GM12878 (cell line): ENCODE measurements around the gene TCF4. TPM values are rescaled to one million over a fixed set of nuclear protein-coding genes. Genes with fewer than 3 reads are reported as not detected.

ENCODE experiments used
- ATAC-seq: fragments of 200-7000 bp; cut with Tn5 transposase; 3 replicates; pipeline ENCODE4 v1.9.1; 2020; ENCODE audit warnings: mild to moderate bottlenecking, moderate library complexity
- BruUV-seq: library from RNA; stranded (reverse); fragments of 400-500 nt; replicated peaks from 2 replicates; lab custom pipeline; 2021; lab: Mats Ljungman, UMichigan
- CTCF ChIA-PET: fragments of 300-600 bp; sonication (Branson Sonifier 250); formaldehyde crosslinking; extraction: SDS; loops from one replicate; lab custom pipeline; 2021; ENCODE audit warnings: inconsistent platforms; lab: Yijun Ruan, JAX
- POLR2A ChIA-PET: fragments of 350-600 bp; formaldehyde crosslinking; extraction: SDS; loops from one replicate; lab custom pipeline; 2021; ENCODE audit warnings: inconsistent platforms; lab: Charles Lee
- RAD21 ChIA-PET: fragments of 300-600 bp; sonication (Branson Sonifier 250); formaldehyde crosslinking; loops from one replicate; lab custom pipeline; 2023; ENCODE audit warnings: antibody characterized with exemption; ENCODE audit not compliant: unreplicated experiment; lab: Charles Lee
- SMC1A ChIA-PET: fragments of 300-600 bp; sonication (Branson Sonifier 250); formaldehyde crosslinking; loops from one replicate; lab custom pipeline; 2023; ENCODE audit not compliant: unreplicated experiment, uncharacterized antibody; lab: Charles Lee
- DNase-seq: peaks from one replicate; pipeline ENCODE4 v3.0.0-alpha.2; 2011; ENCODE audit warnings: low read depth, low spot score
- FAIRE-seq: peaks from 3 replicates; lab custom pipeline; 2011; peaks lifted over from hg19 to GRCh38; lab: Jason Lieb, UNC
- H2AFZ ChIP-seq: 2 replicates; pipeline ENCODE4 v1.6.0; 2011; ENCODE audit warnings: low read depth, low read length, control low read depth; ENCODE audit not compliant: control insufficient read depth
- H3K27ac ChIP-seq: 2 replicates; pipeline ENCODE4 v1.5.1; 2011; ENCODE audit warnings: control low read depth; ENCODE audit not compliant: control insufficient read depth, insufficient read depth
- H3K27me3 ChIP-seq, 2 experiments: replicated peaks in 1 of 2; 2 replicates each; pipeline versions ENCODE4 v1.6.0 to v1.6.1; 2011; ENCODE audit warnings: low read length in 1 of 2; ENCODE audit not compliant: control insufficient read depth in 2 of 2, insufficient read depth in 2 of 2
- H3K36me3 ChIP-seq, 2 experiments: 2 replicates each; pipeline ENCODE4 v1.5.1; 2011; ENCODE audit warnings: low read length in 1 of 2; ENCODE audit not compliant: control insufficient read depth in 2 of 2, insufficient read depth in 2 of 2
- H3K4me1 ChIP-seq: 2 replicates; pipeline ENCODE4 v1.6.1; 2011; ENCODE audit warnings: mild to moderate bottlenecking, low read length, moderate library complexity, mixed read lengths; ENCODE audit not compliant: control insufficient read depth, insufficient read depth
- H3K4me2 ChIP-seq: 2 replicates; pipeline ENCODE4 v1.6.0; 2011; ENCODE audit warnings: control low read depth; ENCODE audit not compliant: control insufficient read depth, insufficient read depth
- H3K4me3 ChIP-seq: fragments of 200-600 bp; sonication (generic); 2 replicates; pipeline ENCODE4 v1.5.1; 2016
- H3K79me2 ChIP-seq: 2 replicates; pipeline ENCODE4 v1.6.0; 2011; ENCODE audit warnings: low read length; ENCODE audit not compliant: control insufficient read depth, insufficient read depth
- H3K9ac ChIP-seq: 2 replicates; pipeline ENCODE4 v1.8.0; 2011; ENCODE audit warnings: low read length, control low read depth, mixed read lengths; ENCODE audit not compliant: control insufficient read depth, insufficient read depth
- H3K9me3 ChIP-seq: replicated peaks from 3 replicates; pipeline ENCODE4 v1.5.1; 2011; ENCODE audit warnings: mild to moderate bottlenecking, low read length; ENCODE audit not compliant: control insufficient read depth, insufficient read depth
- H4K20me1 ChIP-seq: 2 replicates; pipeline ENCODE4 v1.6.0; 2011; ENCODE audit not compliant: control insufficient read depth, insufficient read depth
- GATAD2B ChIP-seq: fragments of 450-650 bp; conservative IDR thresholded peaks from 2 replicates; pipeline ENCODE4 v1.6.1; 2017; ENCODE audit warnings: low read depth, mild to moderate bottlenecking, moderate library complexity
- IRF4 ChIP-seq: IDR thresholded peaks from 2 replicates; pipeline ENCODE4 v1.6.1; 2011; ENCODE audit warnings: low read depth, low read length
- NR2C1 ChIP-seq: fragments of 450-650 bp; IDR thresholded peaks from 2 replicates; pipeline ENCODE4 v1.6.1; 2017; ENCODE audit warnings: antibody characterized with exemption, mild to moderate bottlenecking, moderate library complexity
- STAT1 ChIP-seq: fragments of 450-650 bp; conservative IDR thresholded peaks from 2 replicates; pipeline ENCODE4 v1.6.1; 2014; ENCODE audit warnings: antibody characterized with exemption, mild to moderate bottlenecking
- TCF7 ChIP-seq: IDR thresholded peaks from 2 replicates; pipeline ENCODE4 v1.6.1; 2014; ENCODE audit warnings: antibody characterized with exemption, borderline replicate concordance
- ZNF207 ChIP-seq: fragments of 450-650 bp; IDR thresholded peaks from 2 replicates; pipeline ENCODE4 v1.6.1; 2014; ENCODE audit warnings: antibody characterized with exemption, mild to moderate bottlenecking, borderline replicate concordance
- ZNF274 ChIP-seq: IDR thresholded peaks from one replicate; pipeline ENCODE4 v1.8.0; 2011; ENCODE audit not compliant: insufficient read length, insufficient read depth
- ZNF384 ChIP-seq: IDR thresholded peaks from 2 replicates; pipeline ENCODE4 v1.6.1; 2012; ENCODE audit warnings: low read depth, mild to moderate bottlenecking, low read length, improper control_type of control experiment, borderline replicate concordance
- WGBS: methylation state at CpG from one replicate; pipeline ENCODE4 v1.1.6; 2016; ENCODE audit warnings: low lambda C conversion rate; ENCODE audit not compliant: insufficient replicate concordance, insufficient coverage; ENCODE audit errors: missing lambda C conversion rate; 5-methylcytosine and 5-hydroxymethylcytosine counted together
- in situ Hi-C: fragments of 300-500 bp; cut with MboI; formaldehyde crosslinking; loops from 9 replicates; pipeline ENCODE4 v1.14.3; 2018; ENCODE audit warnings: mixed read lengths
- intact Hi-C: fragments of 100-400 bp; cut with micrococcal nuclease; formaldehyde crosslinking; loops from one replicate; pipeline ENCODE4 v1.14.2; 2022; ENCODE audit not compliant: unreplicated experiment
- polyA plus RNA-seq, 11 experiments: library from polyadenylated mRNA; depleted of rRNA in 4 of 11; unstranded in 6 of 11; stranded (reverse) in 5 of 11; fragments of >200 nt; fragmentation: Nextera tagmentation in 4 of 11; fragmentation: Illumina TruSeq in 1 of 11; extraction: Ambion mirVana in 4 of 11; extraction: Trizol in 1 of 11; gene quantifications; 1 replicate in 1 of 11; 2 replicates in 10 of 11; pipeline versions ENCODE4 v1.2.1 to v1.2.3, GENCODE V29; 2011 to 2016; ENCODE audit warnings: inconsistent platforms in 2 of 11, missing spikeins in 2 of 11, low read depth in 1 of 11
- total RNA-seq, 4 experiments: library from RNA; depleted of rRNA in 3 of 4; stranded (reverse); fragments of >200 nt in 3 of 4; fragmentation: Illumina TruSeq in 1 of 4; extraction: Trizol in 1 of 4; gene quantifications; 2 replicates each; pipeline versions ENCODE4 v1.2.1 to v1.2.3, GENCODE V29; 2013 to 2021
- TF ChIP-seq, protein P1 (sequence below): fragments of 150-350 bp; IDR thresholded peaks from 2 replicates; pipeline ENCODE4 v1.6.1; 2016; ENCODE audit warnings: low read depth, low read length
- TF ChIP-seq, protein P2 (sequence below): IDR thresholded peaks from 2 replicates; pipeline ENCODE4 v1.6.1; 2012; ENCODE audit warnings: mild to moderate bottlenecking, low read depth, low read length
- TF ChIP-seq, protein P3 (sequence below): fragments of 450-650 bp; formaldehyde crosslinking; IDR thresholded peaks from 2 replicates; pipeline ENCODE4 v1.4.0; 2020; ENCODE audit warnings: mild to moderate bottlenecking, moderate library complexity

The TCF4 gene
- total and polyA plus RNA-seq, 10 of the 15 experiments (the other 5 are each of a cell fraction or from before 2014, with no cell fraction given), result 15.2 to 94.0 (median 31.5) TPM

DNA sequence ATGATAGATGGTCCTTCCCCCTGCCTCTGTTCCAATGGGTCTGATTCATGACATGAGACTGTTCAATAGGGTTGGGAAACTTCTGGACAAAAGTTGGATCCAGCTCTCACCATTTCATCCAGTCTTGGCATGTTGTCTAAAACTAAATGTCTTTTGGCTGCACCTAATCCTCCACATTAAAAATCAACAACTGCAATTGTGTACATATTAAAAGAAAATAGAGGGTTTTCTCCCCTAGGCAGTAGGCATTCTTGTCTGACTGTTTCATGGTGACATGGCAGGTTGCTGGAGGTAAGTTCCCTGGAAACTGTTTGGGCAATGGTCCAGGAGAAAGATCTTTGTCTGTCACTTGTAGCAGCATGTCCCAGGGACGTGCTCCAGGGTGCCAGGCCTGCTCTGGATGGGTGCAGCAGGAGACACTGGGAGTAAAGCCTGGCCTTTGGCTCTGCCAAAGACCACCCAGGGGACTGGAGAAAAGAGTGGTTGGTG lies 135.8 kb downstream of the TCF4 start:
- H3K79me2 ChIP-seq, result no peaks in the 10 kb centered on the region
- no peak overlapping the region for H3K4me2 ChIP-seq
- FAIRE-seq (no peak), DNase-seq (no peak), ATAC-seq (no peak)
- ChIA-PET RAD21 (no interaction called here), CTCF (no interaction called here), SMC1A (no interaction called here), POLR2A (no interaction called here)
- H3K9me3 ChIP-seq, result no peaks in the 10 kb centered on the region
- no peaks in the 10 kb centered on the region for H3K4me1 ChIP-seq
- H3K9ac ChIP-seq, result no peak overlapping the region
- WGBS, result 0% methylated on average over 1 of the region's 1 CpG
- no peak overlapping the region for H2AFZ ChIP-seq
- intact Hi-C loops (no loop called here), in situ Hi-C loops (no loop called here)
- H3K4me3 ChIP-seq, result no peak overlapping the region
- no peaks in the 10 kb centered on the region for H3K36me3 ChIP-seq
- BruUV-seq, result no TSS peak
- no peak overlapping the region for H3K27ac ChIP-seq
- no peaks in the 10 kb centered on the region; a peak in 2 of 4 replicates for H3K27me3 ChIP-seq
- no peaks in the 10 kb centered on the region for H4K20me1 ChIP-seq
- no peak for TF ChIP-seq IRF4
- TF ChIP-seq ZNF384, result no peak
- no peak for TF ChIP-seq STAT1
- TF ChIP-seq, protein P1, sequence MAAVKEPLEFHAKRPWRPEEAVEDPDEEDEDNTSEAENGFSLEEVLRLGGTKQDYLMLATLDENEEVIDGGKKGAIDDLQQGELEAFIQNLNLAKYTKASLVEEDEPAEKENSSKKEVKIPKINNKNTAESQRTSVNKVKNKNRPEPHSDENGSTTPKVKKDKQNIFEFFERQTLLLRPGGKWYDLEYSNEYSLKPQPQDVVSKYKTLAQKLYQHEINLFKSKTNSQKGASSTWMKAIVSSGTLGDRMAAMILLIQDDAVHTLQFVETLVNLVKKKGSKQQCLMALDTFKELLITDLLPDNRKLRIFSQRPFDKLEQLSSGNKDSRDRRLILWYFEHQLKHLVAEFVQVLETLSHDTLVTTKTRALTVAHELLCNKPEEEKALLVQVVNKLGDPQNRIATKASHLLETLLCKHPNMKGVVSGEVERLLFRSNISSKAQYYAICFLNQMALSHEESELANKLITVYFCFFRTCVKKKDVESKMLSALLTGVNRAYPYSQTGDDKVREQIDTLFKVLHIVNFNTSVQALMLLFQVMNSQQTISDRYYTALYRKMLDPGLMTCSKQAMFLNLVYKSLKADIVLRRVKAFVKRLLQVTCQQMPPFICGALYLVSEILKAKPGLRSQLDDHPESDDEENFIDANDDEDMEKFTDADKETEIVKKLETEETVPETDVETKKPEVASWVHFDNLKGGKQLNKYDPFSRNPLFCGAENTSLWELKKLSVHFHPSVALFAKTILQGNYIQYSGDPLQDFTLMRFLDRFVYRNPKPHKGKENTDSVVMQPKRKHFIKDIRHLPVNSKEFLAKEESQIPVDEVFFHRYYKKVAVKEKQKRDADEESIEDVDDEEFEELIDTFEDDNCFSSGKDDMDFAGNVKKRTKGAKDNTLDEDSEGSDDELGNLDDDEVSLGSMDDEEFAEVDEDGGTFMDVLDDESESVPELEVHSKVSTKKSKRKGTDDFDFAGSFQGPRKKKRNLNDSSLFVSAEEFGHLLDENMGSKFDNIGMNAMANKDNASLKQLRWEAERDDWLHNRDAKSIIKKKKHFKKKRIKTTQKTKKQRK, result no peak
- no peak for TF ChIP-seq GATAD2B
- TF ChIP-seq ZNF207, result no peak
- TF ChIP-seq ZNF274, result no peak
- TF ChIP-seq, protein P2, sequence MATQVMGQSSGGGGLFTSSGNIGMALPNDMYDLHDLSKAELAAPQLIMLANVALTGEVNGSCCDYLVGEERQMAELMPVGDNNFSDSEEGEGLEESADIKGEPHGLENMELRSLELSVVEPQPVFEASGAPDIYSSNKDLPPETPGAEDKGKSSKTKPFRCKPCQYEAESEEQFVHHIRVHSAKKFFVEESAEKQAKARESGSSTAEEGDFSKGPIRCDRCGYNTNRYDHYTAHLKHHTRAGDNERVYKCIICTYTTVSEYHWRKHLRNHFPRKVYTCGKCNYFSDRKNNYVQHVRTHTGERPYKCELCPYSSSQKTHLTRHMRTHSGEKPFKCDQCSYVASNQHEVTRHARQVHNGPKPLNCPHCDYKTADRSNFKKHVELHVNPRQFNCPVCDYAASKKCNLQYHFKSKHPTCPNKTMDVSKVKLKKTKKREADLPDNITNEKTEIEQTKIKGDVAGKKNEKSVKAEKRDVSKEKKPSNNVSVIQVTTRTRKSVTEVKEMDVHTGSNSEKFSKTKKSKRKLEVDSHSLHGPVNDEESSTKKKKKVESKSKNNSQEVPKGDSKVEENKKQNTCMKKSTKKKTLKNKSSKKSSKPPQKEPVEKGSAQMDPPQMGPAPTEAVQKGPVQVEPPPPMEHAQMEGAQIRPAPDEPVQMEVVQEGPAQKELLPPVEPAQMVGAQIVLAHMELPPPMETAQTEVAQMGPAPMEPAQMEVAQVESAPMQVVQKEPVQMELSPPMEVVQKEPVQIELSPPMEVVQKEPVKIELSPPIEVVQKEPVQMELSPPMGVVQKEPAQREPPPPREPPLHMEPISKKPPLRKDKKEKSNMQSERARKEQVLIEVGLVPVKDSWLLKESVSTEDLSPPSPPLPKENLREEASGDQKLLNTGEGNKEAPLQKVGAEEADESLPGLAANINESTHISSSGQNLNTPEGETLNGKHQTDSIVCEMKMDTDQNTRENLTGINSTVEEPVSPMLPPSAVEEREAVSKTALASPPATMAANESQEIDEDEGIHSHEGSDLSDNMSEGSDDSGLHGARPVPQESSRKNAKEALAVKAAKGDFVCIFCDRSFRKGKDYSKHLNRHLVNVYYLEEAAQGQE, result no peak
- TF ChIP-seq, protein P3, sequence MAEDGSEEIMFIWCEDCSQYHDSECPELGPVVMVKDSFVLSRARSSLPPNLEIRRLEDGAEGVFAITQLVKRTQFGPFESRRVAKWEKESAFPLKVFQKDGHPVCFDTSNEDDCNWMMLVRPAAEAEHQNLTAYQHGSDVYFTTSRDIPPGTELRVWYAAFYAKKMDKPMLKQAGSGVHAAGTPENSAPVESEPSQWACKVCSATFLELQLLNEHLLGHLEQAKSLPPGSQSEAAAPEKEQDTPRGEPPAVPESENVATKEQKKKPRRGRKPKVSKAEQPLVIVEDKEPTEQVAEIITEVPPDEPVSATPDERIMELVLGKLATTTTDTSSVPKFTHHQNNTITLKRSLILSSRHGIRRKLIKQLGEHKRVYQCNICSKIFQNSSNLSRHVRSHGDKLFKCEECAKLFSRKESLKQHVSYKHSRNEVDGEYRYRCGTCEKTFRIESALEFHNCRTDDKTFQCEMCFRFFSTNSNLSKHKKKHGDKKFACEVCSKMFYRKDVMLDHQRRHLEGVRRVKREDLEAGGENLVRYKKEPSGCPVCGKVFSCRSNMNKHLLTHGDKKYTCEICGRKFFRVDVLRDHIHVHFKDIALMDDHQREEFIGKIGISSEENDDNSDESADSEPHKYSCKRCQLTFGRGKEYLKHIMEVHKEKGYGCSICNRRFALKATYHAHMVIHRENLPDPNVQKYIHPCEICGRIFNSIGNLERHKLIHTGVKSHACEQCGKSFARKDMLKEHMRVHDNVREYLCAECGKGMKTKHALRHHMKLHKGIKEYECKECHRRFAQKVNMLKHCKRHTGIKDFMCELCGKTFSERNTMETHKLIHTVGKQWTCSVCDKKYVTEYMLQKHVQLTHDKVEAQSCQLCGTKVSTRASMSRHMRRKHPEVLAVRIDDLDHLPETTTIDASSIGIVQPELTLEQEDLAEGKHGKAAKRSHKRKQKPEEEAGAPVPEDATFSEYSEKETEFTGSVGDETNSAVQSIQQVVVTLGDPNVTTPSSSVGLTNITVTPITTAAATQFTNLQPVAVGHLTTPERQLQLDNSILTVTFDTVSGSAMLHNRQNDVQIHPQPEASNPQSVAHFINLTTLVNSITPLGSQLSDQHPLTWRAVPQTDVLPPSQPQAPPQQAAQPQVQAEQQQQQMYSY, result no peak
- TF ChIP-seq NR2C1, result no peak
- TF ChIP-seq TCF7, result no peak
